Vagina (tissue), 2 donors: Measurements from ENCODE around the gene ABCD4. TPM values are rescaled to one million over a fixed set of nuclear protein-coding genes. Genes with fewer than 3 reads are reported as not detected.

Experiments
- DNase-seq, 2 donors: peaks; one replicate each; pipeline ENCODE4 v3.0.0-alpha.2; 2017; ENCODE audit errors: extremely low spot score in 2 of 2
- H3K27ac ChIP-seq: fragments of 200-600 bp; sonication (generic); one replicate; pipeline ENCODE4 v1.5.1; 2019
- H3K27me3 ChIP-seq: fragments of 200-600 bp; sonication (generic); one replicate; pipeline ENCODE4 v1.5.1; 2019
- H3K36me3 ChIP-seq, 2 donors: fragments of 200-600 bp; sonication (generic); one replicate each; pipeline ENCODE4 v1.5.1; 2017 to 2019
- H3K4me1 ChIP-seq: fragments of 200-600 bp; sonication (generic); one replicate; pipeline ENCODE4 v1.5.1; 2019
- H3K4me3 ChIP-seq, 2 donors: fragments of 200-600 bp; sonication (generic); 1 replicate in 1 of 2; 2 replicates in 1 of 2; pipeline ENCODE4 v1.5.1; 2016 to 2019
- H3K9me3 ChIP-seq: fragments of 200-600 bp; sonication (generic); one replicate; pipeline ENCODE4 v1.5.1; 2019
- CTCF ChIP-seq, 3 experiments: fragments of 450-650 bp in 2 of 3; fragments of 200-600 bp in 1 of 3; sonication (generic) in 1 of 3; IDR thresholded peaks; one replicate each; pipeline ENCODE4 v1.5.1; 2017 to 2019; ENCODE audit warnings: antibody characterized with exemption in 3 of 3, mild to moderate bottlenecking in 2 of 3, moderate library complexity in 2 of 3
- POLR2A ChIP-seq, 2 donors: fragments of 450-650 bp; IDR thresholded peaks; one replicate each; pipeline ENCODE4 v1.6.1; 2017; ENCODE audit warnings: antibody characterized with exemption in 2 of 2, mild to moderate bottlenecking in 2 of 2, moderate library complexity in 2 of 2
- POLR2AphosphoS5 ChIP-seq, 2 donors: sonication (generic); formaldehyde crosslinking; IDR thresholded peaks; one replicate each; pipeline ENCODE4 v1.9.0; 2017; ENCODE audit warnings: antibody characterized with exemption in 2 of 2, mild to moderate bottlenecking in 2 of 2, low read depth in 1 of 2; ENCODE audit not compliant: insufficient read depth in 1 of 2
- intact Hi-C: fragments of 100-400 bp; cut with DNase I; formaldehyde crosslinking; loops from one replicate; pipeline ENCODE4 v1.15.1; 2023
- total RNA-seq: library from RNA; depleted of rRNA; stranded (reverse); fragments of >200 nt; gene quantifications from one replicate; pipeline ENCODE4 v1.2.3, GENCODE V29; 2016

Gene ABCD4
- total RNA-seq, 1 donor from 2014 or later, result 52.3 TPM

DNA sequence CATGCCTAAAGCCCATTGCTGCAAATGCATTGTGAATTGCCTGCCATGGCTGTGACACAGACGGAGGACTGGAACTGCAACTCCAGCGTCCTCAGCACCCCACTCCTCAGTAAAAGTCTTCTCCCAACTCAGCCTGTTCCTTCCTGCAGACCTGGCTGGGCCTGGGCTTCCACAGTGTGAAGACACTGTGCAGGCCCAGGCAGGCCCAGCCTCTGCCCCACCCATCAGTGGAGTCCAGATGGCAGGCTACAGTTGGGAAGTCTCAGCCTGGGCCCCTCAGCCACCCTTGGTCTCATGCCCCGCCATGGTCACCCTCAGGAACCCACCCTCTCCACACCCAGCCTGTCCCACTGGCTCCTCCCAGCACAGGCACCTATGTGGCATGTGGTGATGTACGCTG, 41.4 kb downstream of the ABCD4 start:
- TF ChIP-seq POLR2A (IDR thresholded peaks at IDR 0.05) (no peak), POLR2AphosphoS5 (IDR thresholded peaks at IDR 0.05; ENCODE audit: insufficient read depth in 1 of 2, low read depth in 1 of 2) (no peak), CTCF (IDR thresholded peaks at IDR 0.05) (no peak)
- Histone ChIP-seq H3K4me1 (peaks cover 18% of the 10 kb centered on the region), H3K4me3 (no peak overlapping the region), H3K36me3 (no peaks in the 10 kb centered on the region), H3K27ac (no peak overlapping the region), H3K27me3 (no peaks in the 10 kb centered on the region), H3K9me3 (no peaks in the 10 kb centered on the region)
- no peak for DNase-seq
- intact Hi-C loops, result no loop called here

GRCh38 chr14:74260525-74261233, 42.1 kb downstream of the ABCD4 start:
- intact Hi-C loops, result no loop called here
- Histone ChIP-seq H3K4me1 (peaks cover 18% of the 10 kb centered on the region), H3K36me3 (no peaks in the 10 kb centered on the region), H3K27ac (no peak overlapping the region), H3K27me3 (no peaks in the 10 kb centered on the region), H3K4me3 (no peak overlapping the region), H3K9me3 (no peaks in the 10 kb centered on the region)
- no peak for DNase-seq
- TF ChIP-seq POLR2AphosphoS5 (IDR thresholded peaks at IDR 0.05; ENCODE audit: insufficient read depth in 1 of 2, low read depth in 1 of 2) (no peak), POLR2A (IDR thresholded peaks at IDR 0.05) (no peak), CTCF (IDR thresholded peaks at IDR 0.05) (no peak)

DNA sequence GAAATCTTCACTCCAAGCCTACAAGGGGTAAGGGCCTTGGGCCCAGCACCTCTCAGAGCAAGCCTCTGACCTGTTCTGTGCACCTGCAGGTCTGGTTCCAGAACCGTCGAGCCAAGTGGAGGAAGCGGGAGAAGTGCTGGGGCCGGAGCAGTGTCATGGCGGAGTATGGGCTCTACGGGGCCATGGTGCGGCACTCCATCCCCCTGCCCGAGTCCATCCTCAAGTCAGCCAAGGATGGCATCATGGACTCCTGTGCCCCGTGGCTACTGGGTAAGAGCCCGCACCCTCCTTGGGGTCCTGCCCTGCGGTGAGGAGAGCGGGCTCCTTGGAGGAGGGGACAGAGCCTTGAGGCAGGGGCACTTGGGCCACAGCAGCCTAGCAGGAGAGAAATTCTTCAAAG, 43.2 kb downstream of the ABCD4 start:
- no peak for TF ChIP-seq POLR2A (IDR thresholded peaks at IDR 0.05)
- no peak for TF ChIP-seq POLR2AphosphoS5 (IDR thresholded peaks at IDR 0.05; ENCODE audit: insufficient read depth in 1 of 2, low read depth in 1 of 2)
- no peak for TF ChIP-seq CTCF (IDR thresholded peaks at IDR 0.05)
- no peak for DNase-seq
- H3K27ac ChIP-seq, result no peak overlapping the region
- H3K27me3 ChIP-seq, result no peaks in the 10 kb centered on the region
- H3K36me3 ChIP-seq, result no peaks in the 10 kb centered on the region
- no peak overlapping the region for H3K4me3 ChIP-seq
- intact Hi-C loops, result loop anchor here (5.0 kb wide), 1 partner anchor 147 kb away; no protein-coding TSS in a partner anchor
- no peaks in the 10 kb centered on the region for H3K9me3 ChIP-seq
- peaks cover 18% of the 10 kb centered on the region for H3K4me1 ChIP-seq

- DNase-seq, result no peak
- peaks cover 18% of the 10 kb centered on the region for H3K4me1 ChIP-seq
- no peaks in the 10 kb centered on the region for H3K9me3 ChIP-seq
- peak overlapping the region; percentile 57 to 62 for H3K4me3 ChIP-seq
- intact Hi-C loops, result loop anchor here (5.0 kb wide), 1 partner anchor 146 kb away; no protein-coding TSS in a partner anchor
- H3K27me3 ChIP-seq, result no peaks in the 10 kb centered on the region
- H3K27ac ChIP-seq, result no peak overlapping the region
- no peaks in the 10 kb centered on the region for H3K36me3 ChIP-seq
- TF ChIP-seq POLR2A (IDR thresholded peaks at IDR 0.05) (no peak), CTCF (IDR thresholded peaks at IDR 0.05) (no peak), POLR2AphosphoS5 (IDR thresholded peaks at IDR 0.05; ENCODE audit: insufficient read depth in 1 of 2, low read depth in 1 of 2) (no peak)
Observed at GRCh38 chr14:74258764-74259035, 44.0 kb downstream of the ABCD4 start.

DNA sequence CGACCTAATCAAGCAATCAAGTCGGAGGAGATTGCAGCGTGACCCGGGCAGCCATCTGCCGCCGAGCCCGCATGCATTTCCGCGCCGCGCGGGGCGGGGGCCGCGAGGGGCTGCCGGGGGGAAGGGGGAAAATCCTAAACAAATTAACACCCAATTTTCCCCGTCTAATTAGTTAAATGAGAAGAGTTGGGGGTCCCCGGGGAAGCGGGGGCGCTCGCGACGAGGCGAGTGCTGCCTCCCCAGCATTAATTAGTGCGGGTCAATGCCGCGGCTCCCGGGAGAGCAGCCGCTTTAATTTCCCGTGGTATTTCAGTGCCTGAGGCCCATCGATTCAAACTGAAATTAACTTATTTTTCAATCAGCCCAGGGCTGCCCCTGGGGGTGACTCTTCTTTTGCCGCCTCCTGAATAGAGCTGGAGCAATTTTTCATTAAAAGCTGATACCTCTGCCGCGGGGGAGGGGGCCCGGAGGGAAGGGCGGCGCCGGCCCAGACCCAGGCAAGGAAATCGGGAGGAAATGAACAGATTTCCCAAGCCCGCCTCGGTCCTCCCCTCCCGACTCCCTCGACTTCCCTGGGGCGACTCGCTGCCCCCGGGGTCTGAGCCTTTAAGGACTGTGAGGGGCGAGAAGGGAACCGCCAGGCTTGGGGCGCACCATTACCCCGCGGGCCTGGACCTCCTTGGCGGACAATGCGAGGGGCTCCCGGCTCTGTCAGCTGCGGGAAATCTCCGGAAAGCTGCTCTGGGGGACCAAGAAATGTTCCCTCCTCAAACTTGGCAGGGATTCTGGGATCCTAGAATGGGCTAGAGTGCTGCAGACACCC, 44.6 kb downstream of the ABCD4 start:
- Histone ChIP-seq H3K27ac (no peak overlapping the region), H3K4me3 (peak overlapping the region; percentile 57 to 62), H3K9me3 (no peaks in the 10 kb centered on the region), H3K36me3 (no peaks in the 10 kb centered on the region), H3K4me1 (peaks cover 18% of the 10 kb centered on the region), H3K27me3 (no peaks in the 10 kb centered on the region)
- intact Hi-C loops, result loop anchor here (5.0 kb wide), 1 partner anchor 146 kb away; no protein-coding TSS in a partner anchor
- no peak for DNase-seq
- TF ChIP-seq POLR2A (IDR thresholded peaks at IDR 0.05) (no peak), POLR2AphosphoS5 (IDR thresholded peaks at IDR 0.05; ENCODE audit: insufficient read depth in 1 of 2, low read depth in 1 of 2) (no peak), CTCF (IDR thresholded peaks at IDR 0.05) (no peak)
